PC-9 (cell line): ENCODE data around the gene FNDC3B. TPM values are rescaled to one million over a fixed set of nuclear protein-coding genes. Genes with fewer than 3 reads are reported as not detected.
A peak's percentile ranks its signal among the peaks of the same experiment; 100 is the strongest.

Source experiments
- BruUV-seq: library from RNA; stranded (reverse); fragments of 400-500 nt; replicated peaks from 2 replicates; lab custom pipeline; 2021; lab: Mats Ljungman, UMichigan
- CTCF ChIA-PET: fragments of 300-600 bp; sonication (Branson Sonifier 250); formaldehyde crosslinking; loops from one replicate; lab custom pipeline; 2022; ENCODE audit warnings: antibody characterized with exemption; lab: Charles Lee
- POLR2A ChIA-PET: fragments of 300-600 bp; sonication (Branson Sonifier 250); formaldehyde crosslinking; loops from one replicate; lab custom pipeline; 2022; ENCODE audit warnings: antibody characterized with exemption; ENCODE audit not compliant: unreplicated experiment; lab: Charles Lee
- DNase-seq, 2 experiments: peaks; one replicate each; pipeline versions ENCODE4 v3.0.0 to v3.0.0-alpha.2; 2015 to 2022; ENCODE audit warnings: mixed read lengths in 1 of 2
- H2AFZ ChIP-seq: fragments of 200-600 bp; sonication (generic); 2 replicates; pipeline ENCODE4 v1.8.1; 2017; ENCODE audit warnings: antibody characterized with exemption
- H3F3A ChIP-seq: fragments of 200-600 bp; sonication (generic); 2 replicates; pipeline ENCODE4 v1.8.1; 2017; ENCODE audit warnings: antibody characterized with exemption, mild to moderate bottlenecking, low read depth; ENCODE audit not compliant: insufficient read depth
- H3K27ac ChIP-seq: fragments of 200-600 bp; sonication (generic); 2 replicates; pipeline ENCODE4 v1.6.1; 2016; ENCODE audit warnings: mixed run types
- H3K27me3 ChIP-seq: fragments of 200-600 bp; sonication (generic); 2 replicates; pipeline ENCODE4 v1.6.1; 2016; ENCODE audit warnings: low read depth, mixed run types; ENCODE audit not compliant: insufficient read depth
- H3K36me3 ChIP-seq: fragments of 200-600 bp; sonication (generic); 2 replicates; pipeline ENCODE4 v1.6.1; 2016; ENCODE audit warnings: low read depth, mixed run types
- H3K4me1 ChIP-seq: fragments of 200-600 bp; sonication (generic); replicated peaks from 2 replicates; pipeline ENCODE4 v1.6.1; 2016; ENCODE audit warnings: mixed run types; ENCODE audit not compliant: insufficient read depth
- H3K4me2 ChIP-seq: fragments of 200-600 bp; sonication (generic); 2 replicates; pipeline ENCODE4 v1.6.1; 2017; ENCODE audit warnings: mixed run types
- H3K4me3 ChIP-seq: fragments of 200-600 bp; sonication (generic); 2 replicates; pipeline ENCODE4 v1.6.1; 2016; ENCODE audit warnings: mixed run types
- H3K79me2 ChIP-seq: fragments of 200-600 bp; sonication (generic); 2 replicates; pipeline ENCODE4 v1.6.1; 2017; ENCODE audit warnings: low read depth, mixed run types
- H3K9me2 ChIP-seq: fragments of 200-600 bp; sonication (generic); 2 replicates; pipeline ENCODE4 v1.8.1; 2017; ENCODE audit warnings: mild to moderate bottlenecking; ENCODE audit not compliant: insufficient read depth
- H3K9me3 ChIP-seq: fragments of 200-600 bp; sonication (generic); 2 replicates; pipeline ENCODE4 v1.8.1; 2016; ENCODE audit warnings: low read depth; ENCODE audit not compliant: insufficient read depth
- H4K20me1 ChIP-seq: fragments of 200-600 bp; sonication (generic); 2 replicates; pipeline ENCODE4 v1.8.1; 2017; ENCODE audit not compliant: insufficient read depth
- CTCF ChIP-seq: fragments of 200-600 bp; sonication (generic); conservative IDR thresholded peaks from 2 replicates; pipeline ENCODE4 v1.6.1; 2017; ENCODE audit warnings: mixed run types, antibody characterized with exemption, mild to moderate bottlenecking, moderate library complexity
- EZH2 ChIP-seq: fragments of 200-600 bp; sonication (generic); IDR thresholded peaks from 2 replicates; pipeline ENCODE4 v1.8.0; 2017; ENCODE audit warnings: antibody characterized with exemption, low read depth
- intact Hi-C: fragments of 100-400 bp; cut with micrococcal nuclease; formaldehyde crosslinking; loops from one replicate; pipeline ENCODE4 v1.10.0; 2022; ENCODE audit not compliant: unreplicated experiment
- total RNA-seq: library from RNA; stranded (reverse); gene quantifications from 2 replicates; pipeline ENCODE4 v1.2.3, GENCODE V29; 2021

Gene FNDC3B
- total RNA-seq, 1 experiment from 2014 or later, result 106 TPM

GRCh38 chr3:172051310-172051956, 12.1 kb downstream of the FNDC3B start:
- Histone ChIP-seq H3K4me1 (peaks cover 14% of the 10 kb centered on the region), H3K4me3 (no peak overlapping the region), H3K27me3 (no peaks in the 10 kb centered on the region), H3K9me2 (no peaks in the 10 kb centered on the region), H2AFZ (no peak overlapping the region), H3K9me3 (no peaks in the 10 kb centered on the region), H3K36me3 (peaks cover 93% of the 10 kb centered on the region), H4K20me1 (peaks cover 97% of the 10 kb centered on the region), H3F3A (peaks cover 90% of the 10 kb centered on the region), H3K4me2 (no peak overlapping the region), H3K27ac (no peak overlapping the region; the same call in 1 of the 2 replicates), H3K79me2 (peaks cover 100% of the 10 kb centered on the region)
- TF ChIP-seq CTCF, result no peak
- TF ChIP-seq EZH2, result no peak
- DNase-seq, result no peak
- intact Hi-C loops, result no loop called here
- CTCF ChIA-PET, result interaction anchor here (0.7 kb wide), 1 partner anchor 18 kb away, joined by 4 read pairs; no protein-coding TSS in a partner anchor
- BruUV-seq, result no TSS peak
- POLR2A ChIA-PET, result interaction anchor here (0.7 kb wide), 1 partner anchor 29 kb away, joined by 5 read pairs; no protein-coding TSS in a partner anchor

GRCh38 chr3:172051957-172052354, 12.6 kb downstream of the FNDC3B start:
- H3K27ac ChIP-seq, result no peak overlapping the region
- POLR2A ChIA-PET, result interaction anchor here (0.7 kb wide), 1 partner anchor 29 kb away, joined by 5 read pairs; no protein-coding TSS in a partner anchor
- H3K4me3 ChIP-seq, result no peak overlapping the region
- no peak overlapping the region for H2AFZ ChIP-seq
- peaks cover 97% of the 10 kb centered on the region for H4K20me1 ChIP-seq
- H3F3A ChIP-seq, result peaks cover 91% of the 10 kb centered on the region
- H3K9me2 ChIP-seq, result no peaks in the 10 kb centered on the region
- H3K9me3 ChIP-seq, result no peaks in the 10 kb centered on the region
- no peak overlapping the region for H3K4me2 ChIP-seq
- TF ChIP-seq CTCF (no peak), EZH2 (no peak)
- no peak for DNase-seq
- H3K79me2 ChIP-seq, result peaks cover 100% of the 10 kb centered on the region
- peaks cover 93% of the 10 kb centered on the region for H3K36me3 ChIP-seq
- BruUV-seq, result no TSS peak
- H3K27me3 ChIP-seq, result no peaks in the 10 kb centered on the region
- intact Hi-C loops, result no loop called here
- H3K4me1 ChIP-seq, result peaks cover 9% of the 10 kb centered on the region
- CTCF ChIA-PET, result no interaction called here

GRCh38 chr3:172052405-172052804, 13.0 kb downstream of the FNDC3B start:
- Histone ChIP-seq H3K27me3 (no peaks in the 10 kb centered on the region), H2AFZ (no peak overlapping the region), H3K4me1 (peaks cover 5% of the 10 kb centered on the region; the same call in 1 of the 2 replicates), H3K36me3 (peaks cover 89% of the 10 kb centered on the region), H3K9me3 (no peaks in the 10 kb centered on the region), H3K79me2 (peaks cover 100% of the 10 kb centered on the region), H3F3A (peaks cover 91% of the 10 kb centered on the region), H3K27ac (peak overlapping the region; percentile 1; the same call in 1 of the 2 replicates), H3K9me2 (no peaks in the 10 kb centered on the region), H4K20me1 (peaks cover 97% of the 10 kb centered on the region), H3K4me3 (no peak overlapping the region), H3K4me2 (no peak overlapping the region)
- ChIA-PET CTCF (no interaction called here), POLR2A (interaction anchor here (0.6 kb wide), 1 partner anchor 176 kb away, joined by 7 read pairs; no protein-coding TSS in a partner anchor)
- no peak for DNase-seq
- TF ChIP-seq EZH2, result no peak
- TF ChIP-seq CTCF, result no peak
- intact Hi-C loops, result no loop called here
- BruUV-seq, result no TSS peak
